SK-N-SH (cell line): ENCODE results near the gene MORC2. TPM values are rescaled to one million over a fixed set of nuclear protein-coding genes. Genes with fewer than 3 reads are reported as not detected.

Source experiments
- CTCF ChIA-PET: fragments of 300-600, 350-600 bp; formaldehyde crosslinking; extraction: SDS; loops from one replicate; lab custom pipeline; 2021; lab: Yijun Ruan, JAX
- POLR2A ChIA-PET: fragments of 350-600 bp; sonication (Branson Sonifier 250); formaldehyde crosslinking; extraction: SDS; loops from one replicate; lab custom pipeline; 2020; ENCODE audit warnings: antibody characterized with exemption, inconsistent platforms; lab: Yijun Ruan, JAX
- DNase-seq: peaks from one replicate; pipeline ENCODE4 v3.0.0; 2012
- H2AFZ ChIP-seq: fragments of 200-600 bp; sonication (generic); 2 replicates; pipeline ENCODE4 v1.8.1; 2016; ENCODE audit warnings: antibody characterized with exemption, mild to moderate bottlenecking, low read depth
- H3F3A ChIP-seq: fragments of 200-600 bp; sonication (generic); replicated peaks from 2 replicates; pipeline ENCODE3; 2016; ENCODE audit warnings: antibody characterized with exemption, mild to moderate bottlenecking; ENCODE audit not compliant: insufficient read depth
- H3K27ac ChIP-seq, 2 experiments: fragments of 200-500 bp in 1 of 2; fragments of 200-600 bp in 1 of 2; sonication (Bioruptor generic) in 1 of 2; sonication (generic), shearing (Covaris generic) in 1 of 2; 2 replicates each; pipeline versions ENCODE4 v1.5.1 to v1.6.1; 2014 to 2016; ENCODE audit warnings: low read depth in 2 of 2, inconsistent platforms in 1 of 2, low read length in 1 of 2, mild to moderate bottlenecking in 1 of 2, mixed read lengths in 1 of 2
- H3K27me3 ChIP-seq: fragments of 200-600 bp; sonication (generic), shearing (Covaris generic); 2 replicates; pipeline ENCODE4 v1.6.1; 2016; ENCODE audit warnings: mixed run types; ENCODE audit not compliant: insufficient read depth
- H3K36me3 ChIP-seq, 2 experiments: fragments of 200-500 bp in 1 of 2; fragments of 200-600 bp in 1 of 2; sonication (Bioruptor generic) in 1 of 2; sonication (generic) in 1 of 2; replicated peaks in 1 of 2; 2 replicates each; pipeline versions ENCODE3 to v1.5.1; 2014 to 2016; ENCODE audit warnings: low read length in 1 of 2, mild to moderate bottlenecking in 1 of 2; ENCODE audit not compliant: insufficient read depth in 2 of 2, control insufficient read depth in 1 of 2
- H3K4me1 ChIP-seq, 2 experiments: fragments of 200-500 bp in 1 of 2; fragments of 200-600 bp in 1 of 2; sonication (Bioruptor generic) in 1 of 2; sonication (generic), shearing (Covaris generic) in 1 of 2; 2 replicates each; pipeline versions ENCODE4 v1.5.1 to v1.6.1; 2014 to 2016; ENCODE audit warnings: low read depth in 1 of 2, low read length in 1 of 2, mixed run types in 1 of 2; ENCODE audit not compliant: insufficient read depth in 2 of 2, control insufficient read depth in 1 of 2
- H3K4me2 ChIP-seq: fragments of 200-600 bp; sonication (generic), shearing (Covaris generic); 2 replicates; pipeline ENCODE4 v1.6.1; 2017; ENCODE audit warnings: mixed run types
- H3K4me3 ChIP-seq, 2 experiments: fragments of 200-500 bp in 1 of 2; fragments of 200-600 bp in 1 of 2; sonication (Bioruptor generic) in 1 of 2; sonication (generic), shearing (Covaris generic) in 1 of 2; 2 replicates each; pipeline versions ENCODE4 v1.5.1 to v1.8.1; 2014 to 2016; ENCODE audit warnings: low read depth in 2 of 2, inconsistent platforms in 1 of 2, low read length in 1 of 2, mild to moderate bottlenecking in 1 of 2, mixed read lengths in 1 of 2, moderate library complexity in 1 of 2
- H3K79me2 ChIP-seq: fragments of 200-600 bp; sonication (generic); 2 replicates; pipeline ENCODE4 v1.8.1; 2017; ENCODE audit warnings: mild to moderate bottlenecking; ENCODE audit not compliant: insufficient read depth
- H3K9ac ChIP-seq: fragments of 200-600 bp; sonication (generic); 2 replicates; pipeline ENCODE4 v1.6.1; 2017; ENCODE audit warnings: mixed run types
- H3K9me2 ChIP-seq: fragments of 200-600 bp; sonication (generic); 2 replicates; pipeline ENCODE4 v1.6.1; 2017; ENCODE audit warnings: mixed run types
- H3K9me3 ChIP-seq: fragments of 200-600 bp; sonication (generic); 2 replicates; pipeline ENCODE4 v1.6.1; 2017; ENCODE audit warnings: mixed run types, mild to moderate bottlenecking, moderate library complexity
- H4K20me1 ChIP-seq: fragments of 200-600 bp; sonication (generic); 2 replicates; pipeline ENCODE4 v1.6.1; 2017; ENCODE audit warnings: mild to moderate bottlenecking, mixed run types; ENCODE audit not compliant: insufficient read depth
- CHD2 ChIP-seq: fragments of 150-350 bp; IDR thresholded peaks from 2 replicates; pipeline ENCODE4 v1.6.1; 2018; ENCODE audit warnings: low read length; ENCODE audit not compliant: partially characterized antibody
- GATA2 ChIP-seq: sonication (generic); formaldehyde crosslinking; IDR thresholded peaks from 2 replicates; pipeline ENCODE4 v1.5.0; 2020; ENCODE audit warnings: mild to moderate bottlenecking, missing genetic modification reagents
- MXI1 ChIP-seq: IDR thresholded peaks from 2 replicates; pipeline ENCODE4 v1.6.1; 2012; ENCODE audit warnings: mild to moderate bottlenecking, low read depth, low read length, improper control_type of control experiment
- NFIC ChIP-seq: IDR thresholded peaks from 2 replicates; pipeline ENCODE4 v1.4.0; 2012; ENCODE audit warnings: borderline replicate concordance
- RFX5 ChIP-seq: IDR thresholded peaks from 2 replicates; pipeline ENCODE4 v1.6.1; 2012; ENCODE audit warnings: mild to moderate bottlenecking, improper control_type of control experiment, low read length
- RXRA ChIP-seq: IDR thresholded peaks from 2 replicates; pipeline ENCODE4 v1.4.0; 2012; ENCODE audit warnings: low read depth, mild to moderate bottlenecking, borderline replicate concordance
- TCF12 ChIP-seq: IDR thresholded peaks from 2 replicates; pipeline ENCODE4 v1.4.0; 2012
- YY1 ChIP-seq: IDR thresholded peaks from 2 replicates; pipeline ENCODE4 v1.4.0; 2012; ENCODE audit warnings: low read depth, mild to moderate bottlenecking
- WGBS: methylation state at CpG from one replicate; pipeline ENCODE4 v1.1.6; 2017; ENCODE audit warnings: low lambda C conversion rate; 5-methylcytosine and 5-hydroxymethylcytosine counted together
- polyA plus RNA-seq, 3 experiments: library from polyadenylated mRNA; depleted of rRNA; stranded (reverse); fragments of >200 nt; gene quantifications; 2 replicates each; pipeline ENCODE4 v1.2.3, GENCODE V29; 2012
- TF ChIP-seq, protein P1 (sequence below): IDR thresholded peaks from 2 replicates; pipeline ENCODE4 v1.4.0; 2012; ENCODE audit warnings: low read depth, borderline replicate concordance

Gene MORC2
- 7.3 and 8.3 TPM in 2 replicates for polyA plus RNA-seq (2012; rRNA removed)
- 6.0 and 6.1 TPM in 2 replicates for polyA plus RNA-seq (2012; cell fraction: cytosol; rRNA removed)
- polyA plus RNA-seq (2012; cell fraction: nucleus; rRNA removed): 19.7 and 21.7 TPM in 2 replicates

DNA sequence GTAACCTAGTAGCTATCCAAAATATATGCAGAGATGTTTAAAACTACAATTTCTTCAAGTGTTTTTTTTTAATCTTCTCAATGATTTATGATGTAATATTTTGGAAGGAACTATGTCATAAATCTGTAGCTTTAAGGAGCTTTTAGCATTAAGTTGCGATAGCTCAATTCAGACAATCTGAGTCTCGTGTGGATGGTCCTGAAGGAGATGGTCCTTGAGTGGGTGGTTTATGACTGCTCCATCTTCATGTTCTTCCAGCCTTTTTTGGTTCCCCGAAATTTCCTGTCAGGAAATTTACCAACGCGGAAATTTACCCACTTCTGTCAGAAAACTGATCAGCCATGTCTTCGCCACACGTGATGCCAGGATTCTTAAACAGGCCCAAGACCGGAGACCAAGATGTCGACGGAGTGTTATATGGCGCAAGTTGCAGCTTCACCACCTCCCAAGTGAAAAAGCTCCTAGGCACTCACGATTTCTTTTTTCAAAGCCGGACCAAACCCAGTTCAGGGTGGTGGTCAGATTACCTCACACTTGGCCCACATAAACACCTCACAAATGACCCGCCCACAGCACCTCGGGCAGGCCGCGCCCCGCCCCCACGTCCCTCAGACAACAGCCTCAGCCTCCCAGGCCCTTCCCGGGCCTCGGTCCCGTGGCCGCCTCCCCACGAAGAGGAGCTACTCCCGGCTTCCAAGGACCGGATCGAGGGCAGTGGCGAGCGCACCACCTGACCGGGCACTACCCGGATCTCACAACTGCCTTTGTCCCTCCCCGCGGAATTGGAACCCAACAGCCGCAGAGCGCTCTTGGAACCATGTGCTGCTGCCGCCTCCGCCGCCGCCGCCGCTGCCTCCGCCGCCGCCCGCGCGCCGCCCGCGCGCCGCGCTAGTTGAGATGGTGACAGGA, at the start of gene MORC2:
TSS of gene MORC2 (minus strand) at position 760 of the 909 bp plus-strand sequence. CDS start 885 bp downstream, outside the sequence.
- Histone ChIP-seq H3K4me3 (peak within 1 kb of the TSS; percentile 74 to 84), H3K4me2 (peak within 1 kb of the TSS; percentile 80), H2AFZ (peak within 1 kb of the TSS; percentile 54; the same call in 1 of the 2 replicates), H3K4me1 (peaks cover 0 to 8% of the 10 kb centered on the region in 2 experiments; a peak in 2 of 4 replicates), H3K79me2 (peaks cover 81% of the 10 kb centered on the region), H3K9me2 (no peaks in the 10 kb centered on the region), H3K9me3 (no peaks in the 10 kb centered on the region), H3K36me3 (peaks cover 29 to 61% of the 10 kb centered on the region in 2 experiments), H3F3A (peaks cover 5% of the 10 kb centered on the region), H3K27me3 (no peaks in the 10 kb centered on the region), H3K27ac (peak within 1 kb of the TSS; percentile 82 to 94), H3K9ac (peak within 1 kb of the TSS; percentile 93), H4K20me1 (no peaks in the 10 kb centered on the region; the same call in 1 of the 2 replicates)
- CTCF ChIA-PET: interaction anchor here (0.6 to 2.6 kb wide), 6 partner anchors 12 to 139 kb away, joined by 3 to 14 read pairs (median 4); partner anchors contain the start of gene SELENOM
- 44% methylated on average over 26 of the region's 53 CpGs for whole genome bisulfite sequencing
- TF ChIP-seq NFIC: no peak
- no peak for TF ChIP-seq RFX5
- no peak for TF ChIP-seq TCF12
- no peak for DNase-seq
- POLR2A ChIA-PET: interaction anchor here (0.8 to 2.2 kb wide), 7 partner anchors 9 to 116 kb away, joined by 3 to 18 read pairs (median 5); partner anchors contain the start of gene SMTN

DNA sequence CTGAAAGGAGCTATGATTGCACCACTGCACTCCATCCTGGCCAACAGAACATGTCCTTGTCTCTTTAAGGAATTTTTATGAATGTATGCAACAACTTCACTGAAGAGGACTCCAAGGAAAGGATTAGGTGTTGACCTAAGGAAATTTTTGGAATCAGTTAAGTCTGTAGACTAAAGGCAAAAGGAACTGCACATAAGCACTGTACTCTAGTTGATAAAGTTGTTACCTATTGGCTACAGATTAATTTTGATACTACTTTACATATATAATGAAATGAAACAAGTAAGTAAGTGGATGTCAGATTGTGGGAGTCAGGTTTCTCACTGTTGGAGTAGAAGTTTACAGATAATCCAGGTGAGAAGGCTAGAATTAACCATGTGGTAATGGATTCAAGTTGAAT, 37.0 kb upstream of the MORC2 start:
- no peak for DNase-seq
- H3K9me3 ChIP-seq: no peaks in the 10 kb centered on the region; the same call in 1 of the 2 replicates
- H3K4me3 ChIP-seq: no peak overlapping the region
- TF ChIP-seq RXRA (no peak), GATA2 (CRISPR knock-in tag) (no peak), CHD2 (no peak), MXI1 (no peak), YY1 (no peak)
- TF ChIP-seq, protein P1, sequence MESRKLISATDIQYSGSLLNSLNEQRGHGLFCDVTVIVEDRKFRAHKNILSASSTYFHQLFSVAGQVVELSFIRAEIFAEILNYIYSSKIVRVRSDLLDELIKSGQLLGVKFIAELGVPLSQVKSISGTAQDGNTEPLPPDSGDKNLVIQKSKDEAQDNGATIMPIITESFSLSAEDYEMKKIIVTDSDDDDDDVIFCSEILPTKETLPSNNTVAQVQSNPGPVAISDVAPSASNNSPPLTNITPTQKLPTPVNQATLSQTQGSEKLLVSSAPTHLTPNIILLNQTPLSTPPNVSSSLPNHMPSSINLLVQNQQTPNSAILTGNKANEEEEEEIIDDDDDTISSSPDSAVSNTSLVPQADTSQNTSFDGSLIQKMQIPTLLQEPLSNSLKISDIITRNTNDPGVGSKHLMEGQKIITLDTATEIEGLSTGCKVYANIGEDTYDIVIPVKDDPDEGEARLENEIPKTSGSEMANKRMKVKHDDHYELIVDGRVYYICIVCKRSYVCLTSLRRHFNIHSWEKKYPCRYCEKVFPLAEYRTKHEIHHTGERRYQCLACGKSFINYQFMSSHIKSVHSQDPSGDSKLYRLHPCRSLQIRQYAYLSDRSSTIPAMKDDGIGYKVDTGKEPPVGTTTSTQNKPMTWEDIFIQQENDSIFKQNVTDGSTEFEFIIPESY: no peak
- no peaks in the 10 kb centered on the region for H3K27me3 ChIP-seq
- ChIA-PET POLR2A (no interaction called here), CTCF (interaction anchor here (0.6 kb wide), 1 partner anchor 102 kb away, joined by 3 read pairs; the partner anchor contains the start of gene SELENOM)
- H3K79me2 ChIP-seq: no peaks in the 10 kb centered on the region
- no peak overlapping the region for H3K4me2 ChIP-seq
- H2AFZ ChIP-seq: no peak overlapping the region
- no peaks in the 10 kb centered on the region for H3K9me2 ChIP-seq
- no peak overlapping the region for H3K9ac ChIP-seq
- no peaks in the 10 kb centered on the region for H3K36me3 ChIP-seq
- no peaks in the 10 kb centered on the region for H3K4me1 ChIP-seq
- H3F3A ChIP-seq: no peaks in the 10 kb centered on the region
- no peak overlapping the region for H3K27ac ChIP-seq
- no peaks in the 10 kb centered on the region for H4K20me1 ChIP-seq
